Activated CD4-positive, alpha-beta memory T cell treated with anti-CD3 and anti-CD28 coated beads for 36 hours (primary cell): Measurements from ENCODE around the gene APOE. TPM values are rescaled to one million over a fixed set of nuclear protein-coding genes. Genes with fewer than 3 reads are reported as not detected.
A peak's percentile ranks its signal among the peaks of the same experiment; 100 is the strongest.

Experiments
- CTCF ChIA-PET: fragments of 350-600 bp; sonication (Branson Sonifier 250); formaldehyde crosslinking; loops from one replicate; lab custom pipeline; 2021; ENCODE audit warnings: antibody characterized with exemption, inconsistent platforms; lab: Charles Lee
- POLR2A ChIA-PET: fragments of 350-600 bp; sonication (Branson Sonifier 250); formaldehyde crosslinking; loops from one replicate; lab custom pipeline; 2021; ENCODE audit warnings: antibody characterized with exemption; lab: Charles Lee
- DNase-seq: peaks from one replicate; pipeline ENCODE4 v3.0.0-alpha.2; 2020
- H3K27ac Mint-ChIP-seq: one replicate; pipeline ENCODE4 v1.8.0; 2021; ENCODE audit warnings: mixed read lengths
- H3K27me3 Mint-ChIP-seq: one replicate; pipeline ENCODE4 v1.8.0; 2021; ENCODE audit warnings: mixed read lengths
- H3K36me3 Mint-ChIP-seq: one replicate; pipeline ENCODE4 v1.8.0; 2021; ENCODE audit warnings: mixed read lengths
- H3K4me1 Mint-ChIP-seq: one replicate; pipeline ENCODE4 v1.8.0; 2021; ENCODE audit warnings: low read depth, mixed read lengths
- H3K4me3 Mint-ChIP-seq: one replicate; pipeline ENCODE4 v1.8.0; 2021; ENCODE audit warnings: mild to moderate bottlenecking, mixed read lengths
- H3K9me3 Mint-ChIP-seq: one replicate; pipeline ENCODE4 v1.8.0; 2021; ENCODE audit warnings: mixed read lengths
- intact Hi-C: fragments of 100-400 bp; cut with micrococcal nuclease; formaldehyde crosslinking; loops from one replicate; pipeline ENCODE4 v1.15.1; 2023
- total RNA-seq, 2 experiments: library from RNA; stranded (reverse); gene quantifications; one replicate each; pipeline ENCODE4 v1.2.3, GENCODE V29; 2021

Gene APOE
- total RNA-seq, 2 experiments from 2014 or later = 0.44 to 0.48 TPM

GRCh38 chr19:44889830-44890365 lies 15.7 kb upstream of the APOE start:
- no peak for DNase-seq
- peaks cover 25% of the 10 kb centered on the region for H3K4me1 Mint-ChIP-seq
- ChIA-PET CTCF (interaction anchor here (0.6 to 3.6 kb wide), 8 partner anchors 9 to 289 kb away, joined by 3 to 23 read pairs (median 3); partner anchors contain the start of genes APOE, BLOC1S3 and NECTIN2), POLR2A (interaction anchor here (0.7 to 1.0 kb wide), 2 partner anchors 112 to 166 kb away, joined by 3 to 4 read pairs; no protein-coding TSS in a partner anchor)
- H3K9me3 Mint-ChIP-seq = no peaks in the 10 kb centered on the region
- peak overlapping the region; percentile 97 for H3K27ac Mint-ChIP-seq
- peaks cover 30% of the 10 kb centered on the region for H3K36me3 Mint-ChIP-seq
- peak overlapping the region; percentile 85 for H3K4me3 Mint-ChIP-seq
- intact Hi-C loops = loop anchor here (1.0 to 2.0 kb wide), 7 partner anchors 45 to 288 kb away; partner anchors contain the start of genes BLOC1S3, CLASRP, RELB and TRAPPC6A
- no peaks in the 10 kb centered on the region for H3K27me3 Mint-ChIP-seq

GRCh38 chr19:44890366-44891015 lies 15.1 kb upstream of the APOE start:
- no peaks in the 10 kb centered on the region for H3K27me3 Mint-ChIP-seq
- ChIA-PET CTCF (interaction anchor here (0.6 to 3.6 kb wide), 8 partner anchors 10 to 288 kb away, joined by 3 to 23 read pairs (median 3); partner anchors contain the start of genes APOE, BLOC1S3 and NECTIN2), POLR2A (interaction anchor here (0.6 to 1.0 kb wide), 3 partner anchors 111 to 730 kb away, joined by 3 to 6 read pairs (median 4); no protein-coding TSS in a partner anchor)
- peaks cover 33% of the 10 kb centered on the region for H3K36me3 Mint-ChIP-seq
- no peaks in the 10 kb centered on the region for H3K9me3 Mint-ChIP-seq
- intact Hi-C loops = loop anchor here (1.0 to 2.0 kb wide), 7 partner anchors 45 to 288 kb away; partner anchors contain the start of genes BLOC1S3, CLASRP, RELB and TRAPPC6A
- H3K27ac Mint-ChIP-seq = peak overlapping the region; percentile 97
- peak; percentile 100 for DNase-seq
- H3K4me3 Mint-ChIP-seq = peak overlapping the region; percentile 85
- H3K4me1 Mint-ChIP-seq = peaks cover 27% of the 10 kb centered on the region

- ChIA-PET CTCF (interaction anchor here (1.3 to 3.6 kb wide), 2 partner anchors 13 to 287 kb away, joined by 3 to 23 read pairs; partner anchors contain the start of genes APOE and BLOC1S3), POLR2A (interaction anchor here (0.6 to 1.3 kb wide), 3 partner anchors 14 to 731 kb away, joined by 3 to 6 read pairs (median 4); partner anchors contain the start of gene APOE)
- intact Hi-C loops = loop anchor here (2.0 kb wide), 2 partner anchors 138 to 148 kb away; partner anchors contain the start of gene CLASRP
- no peaks in the 10 kb centered on the region for H3K9me3 Mint-ChIP-seq
- H3K4me1 Mint-ChIP-seq = peaks cover 28% of the 10 kb centered on the region
- H3K27ac Mint-ChIP-seq = peak within 1 kb of the TSS; percentile 97
- H3K27me3 Mint-ChIP-seq = no peaks in the 10 kb centered on the region
- DNase-seq = peak; percentile 37
- peaks cover 39% of the 10 kb centered on the region for H3K36me3 Mint-ChIP-seq
- H3K4me3 Mint-ChIP-seq = peak within 1 kb of the TSS; percentile 85
Measured at GRCh38 chr19:44891016-44891882, 14.3 kb upstream of the APOE start, which contains the start of gene TOMM40. TSS of gene TOMM40 (plus strand) at chr19:44891254. CDS start at chr19:44891416, 162 bp downstream.

- intact Hi-C loops = no loop called here
- no peak overlapping the region for H3K27ac Mint-ChIP-seq
- DNase-seq = no peak
- no peaks in the 10 kb centered on the region for H3K27me3 Mint-ChIP-seq
- H3K4me1 Mint-ChIP-seq = peaks cover 28% of the 10 kb centered on the region
- H3K4me3 Mint-ChIP-seq = peak overlapping the region; percentile 84
- H3K9me3 Mint-ChIP-seq = no peaks in the 10 kb centered on the region
- ChIA-PET CTCF (interaction anchor here (1.3 to 3.6 kb wide), 3 partner anchors 12 to 167 kb away, joined by 4 to 23 read pairs (median 4); partner anchors contain the start of gene APOE), POLR2A (no interaction called here)
- H3K36me3 Mint-ChIP-seq = peaks cover 46% of the 10 kb centered on the region
Measured at GRCh38 chr19:44892932-44893331, 12.7 kb upstream of the APOE start.

- CTCF ChIA-PET = interaction anchor here (1.4 to 3.6 kb wide), 2 partner anchors 11 to 57 kb away, joined by 4 to 23 read pairs; partner anchors contain the start of gene APOE
- H3K9me3 Mint-ChIP-seq = no peaks in the 10 kb centered on the region
- peaks cover 50% of the 10 kb centered on the region for H3K36me3 Mint-ChIP-seq
- DNase-seq = no peak
- peak overlapping the region; percentile 84 for H3K4me3 Mint-ChIP-seq
- peaks cover 28% of the 10 kb centered on the region for H3K4me1 Mint-ChIP-seq
- POLR2A ChIA-PET = no interaction called here
- intact Hi-C loops = no loop called here
- H3K27ac Mint-ChIP-seq = no peak overlapping the region
- no peaks in the 10 kb centered on the region for H3K27me3 Mint-ChIP-seq
Measured at GRCh38 chr19:44893332-44894051, 12.1 kb upstream of the APOE start.

GRCh38 chr19:44894052-44894400 lies 11.6 kb upstream of the APOE start:
- Mint-ChIP-seq H3K27me3 (no peaks in the 10 kb centered on the region), H3K4me1 (peaks cover 27% of the 10 kb centered on the region), H3K36me3 (peaks cover 50% of the 10 kb centered on the region), H3K4me3 (no peak overlapping the region), H3K9me3 (no peaks in the 10 kb centered on the region), H3K27ac (no peak overlapping the region)
- no peak for DNase-seq
- POLR2A ChIA-PET = no interaction called here
- CTCF ChIA-PET = interaction anchor here (1.5 to 2.6 kb wide), 2 partner anchors 11 to 58 kb away, joined by 4 to 11 read pairs; partner anchors contain the start of gene APOE
- intact Hi-C loops = no loop called here

GRCh38 chr19:44894946-44895345 lies 10.7 kb upstream of the APOE start:
- intact Hi-C loops = no loop called here
- H3K27me3 Mint-ChIP-seq = no peaks in the 10 kb centered on the region
- H3K9me3 Mint-ChIP-seq = no peaks in the 10 kb centered on the region
- CTCF ChIA-PET = interaction anchor here (1.5 to 2.6 kb wide), 2 partner anchors 10 to 58 kb away, joined by 4 to 11 read pairs; partner anchors contain the start of gene APOE
- POLR2A ChIA-PET = no interaction called here
- DNase-seq = no peak
- peaks cover 52% of the 10 kb centered on the region for H3K36me3 Mint-ChIP-seq
- H3K4me3 Mint-ChIP-seq = no peak overlapping the region
- H3K27ac Mint-ChIP-seq = no peak overlapping the region
- peaks cover 26% of the 10 kb centered on the region for H3K4me1 Mint-ChIP-seq

GRCh38 chr19:44897835-44898234 lies 7.8 kb upstream of the APOE start:
- no peaks in the 10 kb centered on the region for H3K27me3 Mint-ChIP-seq
- intact Hi-C loops = no loop called here
- H3K4me1 Mint-ChIP-seq = peaks cover 9% of the 10 kb centered on the region

GRCh38 chr19:44900328-44901244 lies 5.0 kb upstream of the APOE start:
- H3K4me3 Mint-ChIP-seq = no peak overlapping the region
- intact Hi-C loops = no loop called here
- peaks cover 33% of the 10 kb centered on the region for H3K36me3 Mint-ChIP-seq
- POLR2A ChIA-PET = no interaction called here
- H3K4me1 Mint-ChIP-seq = peaks cover 1% of the 10 kb centered on the region
- CTCF ChIA-PET = no interaction called here
- no peak for DNase-seq
- H3K27ac Mint-ChIP-seq = no peak overlapping the region
- H3K9me3 Mint-ChIP-seq = no peaks in the 10 kb centered on the region
- no peaks in the 10 kb centered on the region for H3K27me3 Mint-ChIP-seq

More at GRCh38 chr19:44897835-44898234, 7.8 kb upstream of the APOE start:
- POLR2A ChIA-PET = no interaction called here
- DNase-seq = no peak
- no peak overlapping the region for H3K4me3 Mint-ChIP-seq
- H3K27ac Mint-ChIP-seq = no peak overlapping the region
- H3K9me3 Mint-ChIP-seq = no peaks in the 10 kb centered on the region
- peaks cover 47% of the 10 kb centered on the region for H3K36me3 Mint-ChIP-seq
- CTCF ChIA-PET = no interaction called here

- H3K27me3 Mint-ChIP-seq = peaks cover 18% of the 10 kb centered on the region
- no peak overlapping the region for H3K4me3 Mint-ChIP-seq
- H3K4me1 Mint-ChIP-seq = peaks cover 6% of the 10 kb centered on the region
- no peak overlapping the region for H3K27ac Mint-ChIP-seq
- POLR2A ChIA-PET = no interaction called here
- peaks cover 17% of the 10 kb centered on the region for H3K36me3 Mint-ChIP-seq
- CTCF ChIA-PET = interaction anchor here (1.0 to 4.6 kb wide), 5 partner anchors 10 to 57 kb away, joined by 3 to 23 read pairs (median 11); partner anchors contain the start of gene TOMM40
- DNase-seq = no peak
- intact Hi-C loops = loop anchor here (1.0 kb wide), 1 partner anchor 48 kb away; no protein-coding TSS in a partner anchor
- no peaks in the 10 kb centered on the region for H3K9me3 Mint-ChIP-seq
Measured at GRCh38 chr19:44903216-44903601, 2.4 kb upstream of the APOE start.
